K562 (cell line): ENCODE data around the gene CPE. TPM values are rescaled to one million over a fixed set of nuclear protein-coding genes. Genes with fewer than 3 reads are reported as not detected.

Experiments
- CREB3 ChIP-seq: fragments of 450-650 bp; conservative IDR thresholded peaks from 2 replicates; pipeline ENCODE4 v1.6.1; 2016; ENCODE audit warnings: missing genetic modification characterization, low read depth, mild to moderate bottlenecking, missing compliant biosample characterization, moderate library complexity
- ETV1 ChIP-seq: fragments of 450-650 bp; conservative IDR thresholded peaks from 2 replicates; pipeline ENCODE4 v1.6.1; 2016; ENCODE audit warnings: missing genetic modification characterization, control low read depth, low read depth, missing compliant biosample characterization
- HMGXB4 ChIP-seq: sonication (generic); formaldehyde crosslinking; IDR thresholded peaks from 2 replicates; pipeline ENCODE4 v1.8.1; 2023; ENCODE audit warnings: mild to moderate bottlenecking, missing genetic modification reagents
- JUND ChIP-seq, 2 experiments: IDR thresholded peaks; 2 replicates in 1 of 2; 3 replicates in 1 of 2; pipeline ENCODE4 v1.6.1; 2011; ENCODE audit warnings: borderline replicate concordance in 2 of 2, low read depth in 2 of 2, low read length in 2 of 2, improper control_type of control experiment in 1 of 2, missing biosample characterization in 1 of 2, missing genetic modification characterization in 1 of 2, missing genetic modification reagents in 1 of 2
- LCOR ChIP-seq: sonication (generic); formaldehyde crosslinking; IDR thresholded peaks from 2 replicates; pipeline ENCODE4 v1.8.0; 2022; ENCODE audit warnings: mild to moderate bottlenecking, missing genetic modification reagents
- PHB ChIP-seq: fragments of 250-450 bp; sonication (Bioruptor Pico); IDR thresholded peaks from 2 replicates; pipeline ENCODE4 v1.5.0; 2021
- RNF219 ChIP-seq: fragments of 250-450 bp; sonication (Bioruptor Pico); IDR thresholded peaks from 2 replicates; pipeline ENCODE4 v1.5.0; 2022; ENCODE audit warnings: mild to moderate bottlenecking
- RREB1 ChIP-seq: fragments of 250-450 bp; sonication (Bioruptor Pico); IDR thresholded peaks from 2 replicates; pipeline ENCODE4 v1.4.0; 2020
- TCF15 ChIP-seq: fragments of 250-450 bp; sonication (Bioruptor Pico); IDR thresholded peaks from 2 replicates; pipeline ENCODE4 v1.8.0; 2022; ENCODE audit warnings: moderate library complexity, mild to moderate bottlenecking, inconsistent platforms
- ZEB2 ChIP-seq: fragments of 450-650 bp; IDR thresholded peaks from 2 replicates; pipeline ENCODE4 v1.6.1; 2016
- ZNF592 ChIP-seq: fragments of 450-650 bp; IDR thresholded peaks from 2 replicates; pipeline ENCODE4 v1.6.1; 2017; ENCODE audit warnings: antibody characterized with exemption, mild to moderate bottlenecking
- polyA plus RNA-seq, 8 experiments: library from polyadenylated mRNA; depleted of rRNA in 4 of 8; stranded (reverse) in 5 of 8; unstranded in 3 of 8; fragments of >200 nt; fragmentation: Nextera tagmentation in 2 of 8; fragmentation: Illumina TruSeq in 1 of 8; extraction: Ambion mirVana in 2 of 8; extraction: Trizol in 1 of 8; gene quantifications; 2 replicates each; pipeline versions ENCODE4 v1.2.1 to v1.2.3, GENCODE V29; 2011 to 2014; ENCODE audit warnings: inconsistent platforms in 1 of 8, missing spikeins in 1 of 8
- total RNA-seq, 7 experiments: library from RNA; depleted of rRNA in 6 of 7; stranded (reverse); fragments of >200 nt in 6 of 7; fragmentation: Illumina TruSeq in 2 of 7; extraction: Trizol in 2 of 7; gene quantifications; 2 replicates each; pipeline versions ENCODE4 v1.2.1 to v1.2.3, GENCODE V29; 2011 to 2021; ENCODE audit warnings: low replicate concordance in 1 of 7

Gene CPE
- total and polyA plus RNA-seq, 9 of the 15 experiments (the other 6 are each of a cell fraction or from before 2014, with no cell fraction given) = 0.04 to 0.16 (median 0.06) TPM; not detected in 4

- TF ChIP-seq ZNF592 (0 out of 2 replicates have a peak, but pooled peaks have one; percentile 22), ZEB2 (no peak), TCF15 (CRISPR knock-in tag) (no peak), CREB3 (tag) (peak; percentile 75), HMGXB4 (CRISPR knock-in tag) (no peak), JUND (IDR thresholded peaks at IDR 0.05; ENCODE audit: borderline replicate concordance, low read depth, low read length) (no peak), JUND (tag; IDR thresholded peaks at IDR 0.05; ENCODE audit: borderline replicate concordance, low read depth, low read length) (no peak), LCOR (CRISPR knock-in tag) (no peak), RREB1 (CRISPR knock-in tag) (no peak), RNF219 (CRISPR knock-in tag) (no peak), PHB (CRISPR knock-in tag) (no peak), ETV1 (peak; percentile 42; the same call in 1 of the 2 replicates)
Observed at GRCh38 chr4:165477799-165478198, 99.0 kb downstream of the CPE start (continued).
